Measurements from ENCODE around the gene CENPN. TPM values are rescaled to one million over a fixed set of nuclear protein-coding genes. Genes with fewer than 3 reads are reported as not detected.

The CENPN gene
- total RNA-seq, 1 experiment from 2014 or later: 78.6 TPM

- Histone ChIP-seq H3K56ac (ENCODE audit: insufficient read length, low read depth, low read length) (peak overlapping the region; percentile 93), H2AK5ac (ENCODE audit: insufficient read length, low read length) (no peak overlapping the region), H3K9me3 (ENCODE audit: control insufficient read depth, low read depth, low read length) (no peaks in the 10 kb centered on the region), H3K27me3 (ENCODE audit: insufficient read depth, low read length) (no peaks in the 10 kb centered on the region), H4K20me1 (ENCODE audit: control insufficient read depth, insufficient read depth, insufficient read length) (no peaks in the 10 kb centered on the region), H3K9ac (ENCODE audit: extremely low read depth, insufficient read length, low read length) (peak overlapping the region; percentile 98), H2BK12ac (ENCODE audit: insufficient read length, low read depth, low read length) (no peak overlapping the region), H3K18ac (ENCODE audit: insufficient read length, low read depth, low read length) (peak overlapping the region; percentile 68), H3K79me2 (ENCODE audit: insufficient read depth, low read length) (peaks cover 33% of the 10 kb centered on the region; the same call in 1 of the 2 replicates), H4K91ac (ENCODE audit: insufficient read length, low read depth, low read length) (no peak overlapping the region), H3T11ph (ENCODE audit: low read length) (no peak overlapping the region), H2AFZ (ENCODE audit: low read length) (no peak overlapping the region), H2BK15ac (ENCODE audit: low read depth, low read length) (no peak overlapping the region), H3K79me1 (ENCODE audit: insufficient read depth, low read depth, low read length, poor library complexity, severe bottlenecking) (peaks cover 17% of the 10 kb centered on the region), H3K4me1 (ENCODE audit: insufficient read depth, low read length) (no peaks in the 10 kb centered on the region), H3K23me2 (ENCODE audit: insufficient read length, low read depth, low read length, poor library complexity, severe bottlenecking) (no peaks in the 10 kb centered on the region), H4K8ac (replicated peaks; ENCODE audit: insufficient read length, low read depth, low read length) (peak overlapping the region; percentile 93), H2BK5ac (ENCODE audit: insufficient read length, low read length) (no peak overlapping the region), H3K4me2 (ENCODE audit: insufficient read depth, insufficient read length, low read length) (peak overlapping the region; percentile 76), H3K27ac (ENCODE audit: insufficient read length, low read depth, low read length) (peak overlapping the region; percentile 73), H3K23ac (ENCODE audit: insufficient read length, low read depth, low read length) (no peak overlapping the region), H3K14ac (ENCODE audit: insufficient read depth, low read length) (peak overlapping the region; percentile 75), H4K5ac (ENCODE audit: insufficient read length, low read depth, low read length) (no peak overlapping the region), H2BK120ac (ENCODE audit: low read depth, low read length, poor library complexity, severe bottlenecking) (no peak overlapping the region), H3K4ac (ENCODE audit: low read depth, low read length) (no peak overlapping the region), H2BK20ac (ENCODE audit: low read depth, low read length, poor library complexity, severe bottlenecking) (no peak overlapping the region)
- Mint-ChIP-seq H3K27ac (peak overlapping the region in 2 of 3 experiments; percentile 90 to 100; a peak in 6 of 7 replicates), H3K27me3 (ENCODE audit: low read depth) (no peaks in the 10 kb centered on the region; the same call in 1 of the 2 replicates), H3K4me3 (peak overlapping the region; percentile 93 to 99), H3K36me3 (ENCODE audit: insufficient read depth in 1 of 3, low read depth in 3 of 3) (peaks cover 2 to 17% (median 15%) of the 10 kb centered on the region in 3 experiments; a peak in 6 of 7 replicates), H3K9me3 (no peaks in the 10 kb centered on the region; a peak in 1 of 5 replicates), H3K4me1 (peaks cover 18 to 25% of the 10 kb centered on the region in 2 experiments)
- no CpG with 5 or more reads among the region's 50 CpGs for WGBS (ENCODE audit: extremely low coverage, insufficient read length, low lambda C conversion rate)
- TF ChIP-seq CTCF (conservative IDR thresholded peaks at IDR 0.05): no peak
- DNase-seq: no peak
These were observed 702 bp upstream of the CENPN start for GRCh38 chr16:81006211-81006812.
